ENCODE measurements around the gene HHAT. TPM values are rescaled to one million over a fixed set of nuclear protein-coding genes. Genes with fewer than 3 reads are reported as not detected.

Gene HHAT
- total and polyA plus RNA-seq, 9 of the 15 experiments (the other 6 are each of a cell fraction or from before 2014, with no cell fraction given): 0.07 to 0.16 (median 0.13) TPM; not detected in 1

DNA sequence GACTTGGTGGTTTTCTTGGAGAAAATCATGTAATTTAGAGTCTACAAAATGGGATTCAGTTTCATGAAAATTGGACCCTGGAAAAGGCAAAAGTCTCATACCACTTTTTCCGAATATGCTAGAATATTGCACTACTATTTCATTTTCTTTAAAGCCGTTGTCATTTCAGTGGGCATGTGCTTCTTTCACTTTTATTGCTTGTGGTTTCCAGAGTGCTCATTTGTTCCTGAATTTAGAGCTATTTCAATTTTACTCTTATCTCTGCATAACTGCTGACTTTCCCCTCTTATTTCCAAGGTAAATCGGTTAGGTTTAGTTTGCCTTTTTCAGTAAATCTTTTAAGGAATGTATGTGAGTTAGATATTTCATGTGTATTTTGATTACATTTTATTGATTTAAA lies 11.6 kb downstream of the HHAT start (continued):
- TF ChIP-seq RERE (CRISPR knock-in tag; IDR thresholded peaks at IDR 0.05; ENCODE audit: borderline replicate concordance): no peak
- TF ChIP-seq PHB2 (IDR thresholded peaks at IDR 0.05; ENCODE audit: low read depth): no peak
- TF ChIP-seq BACH1 (tag; IDR thresholded peaks at IDR 0.05): no peak
- no peak for TF ChIP-seq CBFA2T2 (conservative IDR thresholded peaks at IDR 0.05)
- no peak for TF ChIP-seq ETV5 (CRISPR knock-in tag; IDR thresholded peaks at IDR 0.05; ENCODE audit: low read depth)
- TF ChIP-seq CTBP1 (IDR thresholded peaks at IDR 0.05; ENCODE audit: borderline replicate concordance): no peak

DNA sequence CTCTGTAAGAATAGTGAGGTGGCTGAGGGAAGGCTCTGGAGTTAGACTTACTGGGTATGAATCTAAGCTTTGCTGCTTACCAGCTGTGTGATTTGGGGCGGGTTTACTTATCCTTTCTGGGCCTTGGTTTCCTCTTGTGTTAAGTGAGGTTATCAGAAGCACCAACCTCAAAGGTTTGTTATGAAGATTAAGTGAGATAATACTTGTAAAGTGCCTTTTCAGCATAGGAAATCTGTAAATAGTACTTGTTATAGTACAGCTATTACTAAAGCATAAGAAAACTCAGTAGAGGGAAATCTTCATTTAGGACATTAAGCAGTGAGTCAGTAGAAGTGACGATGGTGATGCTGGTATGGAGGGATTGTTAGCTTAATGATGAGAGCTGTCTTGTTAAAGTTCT lies 12.1 kb downstream of the HHAT start:
- no peaks in the 10 kb centered on the region for H3K79me2 ChIP-seq (ENCODE audit: control insufficient read depth, insufficient read depth, low read length)
- in situ Hi-C loops (cut with MboI): no loop called here
- H3K27me3 ChIP-seq (ENCODE audit: control insufficient read depth in 2 of 2, insufficient read depth in 2 of 2, low read length in 2 of 2): peaks cover 0 to 4% of the 10 kb centered on the region in 2 experiments; a peak in 2 of 5 replicates
- no peaks in the 10 kb centered on the region for H3K9me1 ChIP-seq (ENCODE audit: control insufficient read depth, insufficient read depth, low read length)
- POLR2A ChIA-PET: no interaction called here
- no peaks in the 10 kb centered on the region for H3K36me3 ChIP-seq (ENCODE audit: control insufficient read depth, insufficient read depth, low read length)
- no peak overlapping the region for H3K9ac ChIP-seq (ENCODE audit: insufficient read depth in 1 of 2, low read depth in 2 of 2, low read length in 2 of 2)
- no peaks in the 10 kb centered on the region for H3K9me3 ChIP-seq (replicated peaks; ENCODE audit: control insufficient read depth, insufficient read depth, low read depth, low read length)
- no peak for FAIRE-seq
- H3K4me1 ChIP-seq (replicated peaks in 1 of 2; ENCODE audit: control insufficient read depth in 2 of 2, insufficient read depth in 2 of 2, low read length in 2 of 2): no peaks in the 10 kb centered on the region
- no peak for DNase-seq (ENCODE audit: extremely low read depth in 1 of 4, low spot score in 3 of 4)
- CTCF ChIA-PET (ENCODE audit: low intra/inter-chr PET ratio): no interaction called here
- H3K4me2 ChIP-seq (ENCODE audit: insufficient read depth, low read length): no peak overlapping the region
- 0% methylated on average over 2 of the region's 2 CpGs for WGBS (ENCODE audit: insufficient coverage, low coverage, missing lambda C conversion rate)
- H4K20me1 ChIP-seq (replicated peaks; ENCODE audit: control insufficient read depth, insufficient read depth, low read length): no peaks in the 10 kb centered on the region
- no peak overlapping the region for H3K4me3 ChIP-seq
- H3K27ac ChIP-seq (ENCODE audit: extremely low read depth, low read depth, low read length): no peak overlapping the region
- no peak overlapping the region for H2AFZ ChIP-seq (ENCODE audit: low read depth, low read length)
- no peak for ATAC-seq
- intact Hi-C loops (cut with micrococcal nuclease): no loop called here
- BruUV-seq (replicated peaks): no TSS peak
- no peak for TF ChIP-seq ZFP30 (CRISPR knock-in tag; IDR thresholded peaks at IDR 0.05; ENCODE audit: borderline replicate concordance)
- TF ChIP-seq ID3 (CRISPR knock-in tag; IDR thresholded peaks at IDR 0.05): no peak
- no peak for TF ChIP-seq ID3 (tag; IDR thresholded peaks at IDR 0.05)
- no peak for TF ChIP-seq JUND (IDR thresholded peaks at IDR 0.05; ENCODE audit: borderline replicate concordance, low read depth, low read length)
- no peak for TF ChIP-seq JUND (tag; IDR thresholded peaks at IDR 0.05; ENCODE audit: borderline replicate concordance, low read depth, low read length)
- no peak for TF ChIP-seq WHSC1 (IDR thresholded peaks at IDR 0.05; ENCODE audit: low read length)
- TF ChIP-seq KDM5B (IDR thresholded peaks at IDR 0.05; ENCODE audit: insufficient replicate concordance, low read depth, low read length): no peak
- no peak for TF ChIP-seq HEY1 (CRISPR knock-in tag; IDR thresholded peaks at IDR 0.05; ENCODE audit: borderline replicate concordance)
- TF ChIP-seq POLR2B (IDR thresholded peaks at IDR 0.05; ENCODE audit: low read depth, partially characterized antibody): no peak
- no peak for TF ChIP-seq FOXA3 (CRISPR knock-in tag; conservative IDR thresholded peaks at IDR 0.05 in 1 of 2, IDR thresholded peaks at IDR 0.05 in 1 of 2)
- TF ChIP-seq ZBTB7A (IDR thresholded peaks at IDR 0.05; ENCODE audit: borderline replicate concordance, control insufficient read depth, low read depth, low read length): no peak
